ENCODE data around the gene FGFR2.

DNA sequence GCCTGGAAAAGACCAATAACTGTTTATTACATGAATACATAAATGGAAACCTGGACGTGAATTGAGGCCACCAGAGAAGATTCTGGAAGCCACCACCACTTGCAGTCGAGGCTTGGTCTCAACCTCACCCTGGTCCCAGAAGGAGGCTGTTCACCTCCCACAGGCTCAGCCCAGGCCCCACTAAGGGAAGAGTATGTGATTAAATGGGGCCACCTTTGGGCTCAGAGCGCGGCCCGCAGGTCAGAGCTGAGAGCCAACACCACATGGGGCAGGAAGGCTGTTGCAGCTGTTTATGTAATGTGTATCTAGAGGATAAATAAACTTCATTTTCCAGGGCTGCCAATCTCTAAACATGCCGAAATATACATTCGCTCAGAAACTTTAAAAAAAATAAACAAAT, 17.6 kb upstream of the FGFR2 start:
- TF ChIP-seq POLR2A (IDR thresholded peaks at IDR 0.05) (no peak), POLR2AphosphoS5 (IDR thresholded peaks at IDR 0.05) (no peak)
- TF ChIP-seq, protein P1, sequence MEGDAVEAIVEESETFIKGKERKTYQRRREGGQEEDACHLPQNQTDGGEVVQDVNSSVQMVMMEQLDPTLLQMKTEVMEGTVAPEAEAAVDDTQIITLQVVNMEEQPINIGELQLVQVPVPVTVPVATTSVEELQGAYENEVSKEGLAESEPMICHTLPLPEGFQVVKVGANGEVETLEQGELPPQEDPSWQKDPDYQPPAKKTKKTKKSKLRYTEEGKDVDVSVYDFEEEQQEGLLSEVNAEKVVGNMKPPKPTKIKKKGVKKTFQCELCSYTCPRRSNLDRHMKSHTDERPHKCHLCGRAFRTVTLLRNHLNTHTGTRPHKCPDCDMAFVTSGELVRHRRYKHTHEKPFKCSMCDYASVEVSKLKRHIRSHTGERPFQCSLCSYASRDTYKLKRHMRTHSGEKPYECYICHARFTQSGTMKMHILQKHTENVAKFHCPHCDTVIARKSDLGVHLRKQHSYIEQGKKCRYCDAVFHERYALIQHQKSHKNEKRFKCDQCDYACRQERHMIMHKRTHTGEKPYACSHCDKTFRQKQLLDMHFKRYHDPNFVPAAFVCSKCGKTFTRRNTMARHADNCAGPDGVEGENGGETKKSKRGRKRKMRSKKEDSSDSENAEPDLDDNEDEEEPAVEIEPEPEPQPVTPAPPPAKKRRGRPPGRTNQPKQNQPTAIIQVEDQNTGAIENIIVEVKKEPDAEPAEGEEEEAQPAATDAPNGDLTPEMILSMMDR (IDR thresholded peaks at IDR 0.05) = no peak

Measured in breast epithelium (tissue), 3 donors.